H1 (cell line): ENCODE measurements around the gene PKD1L1. TPM values are rescaled to one million over a fixed set of nuclear protein-coding genes. Genes with fewer than 3 reads are reported as not detected.

ENCODE experiments used
- CTCF ChIA-PET: fragments of 300-600 bp; sonication (Branson Sonifier 250); formaldehyde crosslinking; loops from one replicate; lab custom pipeline; 2021; ENCODE audit not compliant: partially characterized antibody; lab: Charles Lee
- POLR2A ChIA-PET: fragments of 300-600 bp; sonication (Branson Sonifier 250); formaldehyde crosslinking; loops from one replicate; lab custom pipeline; 2021; ENCODE audit warnings: inconsistent platforms; ENCODE audit not compliant: partially characterized antibody; lab: Charles Lee
- DNase-seq, 2 experiments: peaks; one replicate each; pipeline versions ENCODE4 v3.0.0 to v3.0.0-alpha.2; 2010 to 2022; ENCODE audit warnings: low spot score in 2 of 2, low read depth in 1 of 2, mixed read lengths in 1 of 2
- FAIRE-seq: peaks from 2 replicates; lab custom pipeline; 2011; peaks lifted over from hg19 to GRCh38; lab: Jason Lieb, UNC
- H2AFZ ChIP-seq: 2 replicates; pipeline ENCODE4 v1.8.1; 2012; ENCODE audit warnings: low read length, inconsistent platforms
- H2AK5ac ChIP-seq: 2 replicates; pipeline ENCODE4 v1.6.1; 2013; ENCODE audit warnings: low read depth, low read length
- H2BK120ac ChIP-seq: replicated peaks from 2 replicates; pipeline ENCODE3; 2013; ENCODE audit warnings: low read depth, low read length, inconsistent platforms
- H2BK12ac ChIP-seq: 2 replicates; pipeline ENCODE4 v1.6.1; 2013; ENCODE audit warnings: low read depth, low read length
- H2BK15ac ChIP-seq: 2 replicates; pipeline ENCODE4 v1.6.1; 2013; ENCODE audit warnings: low read length
- H2BK20ac ChIP-seq: 2 replicates; pipeline ENCODE4 v1.6.1; 2013; ENCODE audit warnings: low read length
- H2BK5ac ChIP-seq: 2 replicates; pipeline ENCODE4 v1.6.1; 2013; ENCODE audit warnings: low read depth, low read length
- H3K14ac ChIP-seq: 2 replicates; pipeline ENCODE4 v1.6.1; 2013; ENCODE audit warnings: inconsistent platforms; ENCODE audit not compliant: insufficient read length
- H3K18ac ChIP-seq: 2 replicates; pipeline ENCODE4 v1.6.1; 2013; ENCODE audit warnings: low read length; ENCODE audit errors: extremely low read depth
- H3K23ac ChIP-seq: 2 replicates; pipeline ENCODE4 v1.6.1; 2013; ENCODE audit warnings: inconsistent platforms; ENCODE audit not compliant: insufficient read length
- H3K23me2 ChIP-seq: 2 replicates; pipeline ENCODE4 v1.6.1; 2013; ENCODE audit warnings: low read depth, low read length
- H3K27ac ChIP-seq: 2 replicates; pipeline ENCODE4 v1.6.1; 2011; ENCODE audit warnings: low read depth, low read length, inconsistent platforms
- H3K27me3 ChIP-seq, 4 experiments: replicated peaks in 1 of 4; 1 replicate in 1 of 4; 2 replicates in 3 of 4; pipeline versions ENCODE4 v1.6.1 to v1.8.1; 2011 to 2013; ENCODE audit warnings: low read length in 3 of 4, mild to moderate bottlenecking in 3 of 4, inconsistent platforms in 2 of 4, mixed read lengths in 2 of 4, moderate library complexity in 1 of 4; ENCODE audit not compliant: control insufficient read depth in 3 of 4, insufficient read depth in 3 of 4; ENCODE audit errors: extremely low read depth in 1 of 4
- H3K36me3 ChIP-seq, 4 experiments: 2 replicates each; pipeline versions ENCODE4 v1.6.1 to v1.8.1; 2011 to 2013; ENCODE audit warnings: mild to moderate bottlenecking in 4 of 4, low read length in 3 of 4, moderate library complexity in 2 of 4, control low read depth in 1 of 4, inconsistent platforms in 1 of 4; ENCODE audit not compliant: insufficient read depth in 4 of 4, control insufficient read depth in 2 of 4
- H3K4ac ChIP-seq: replicated peaks from 2 replicates; pipeline ENCODE3; 2013; ENCODE audit warnings: low read length, low read depth, mixed read lengths, inconsistent platforms; ENCODE audit not compliant: insufficient read length
- H3K4me1 ChIP-seq, 4 experiments: replicated peaks in 1 of 4; 1 replicate in 1 of 4; 2 replicates in 3 of 4; pipeline versions ENCODE4 v1.6.1 to v1.8.1; 2011 to 2013; ENCODE audit warnings: low read length in 3 of 4, inconsistent platforms in 2 of 4, mixed read lengths in 1 of 4; ENCODE audit not compliant: insufficient read depth in 4 of 4, control insufficient read depth in 3 of 4
- H3K4me2 ChIP-seq, 2 experiments: 2 replicates each; pipeline versions ENCODE4 v1.6.1 to v1.8.1; 2011 to 2013; ENCODE audit warnings: low read depth in 2 of 2, low read length in 2 of 2, control low read depth in 1 of 2, inconsistent platforms in 1 of 2, mild to moderate bottlenecking in 1 of 2; ENCODE audit not compliant: insufficient read depth in 1 of 2
- H3K4me3 ChIP-seq, 4 experiments: fragments of 200-600, 300-600 bp in 1 of 4; sonication (generic), shearing (Covaris generic), sonication (Bioruptor Twin) in 1 of 4; 2 replicates each; pipeline versions ENCODE4 v1.5.1 to v1.8.1; 2011 to 2016; ENCODE audit warnings: low read length in 4 of 4, low read depth in 3 of 4, control low read depth in 2 of 4, inconsistent platforms in 2 of 4, mild to moderate bottlenecking in 2 of 4, mixed read lengths in 1 of 4, moderate library complexity in 1 of 4; ENCODE audit not compliant: insufficient read depth in 2 of 4; ENCODE audit errors: extremely low read depth in 1 of 4
- H3K56ac ChIP-seq: replicated peaks from 2 replicates; pipeline ENCODE3; 2013; ENCODE audit warnings: low read depth, mild to moderate bottlenecking, mixed read lengths, low read length, inconsistent platforms; ENCODE audit not compliant: insufficient read length
- H3K79me1 ChIP-seq: 2 replicates; pipeline ENCODE4 v1.6.1; 2013; ENCODE audit warnings: low read depth, low read length, control low read depth
- H3K79me2 ChIP-seq, 2 experiments: 2 replicates each; pipeline versions ENCODE4 v1.6.1 to v1.8.1; 2012 to 2013; ENCODE audit warnings: low read length in 2 of 2, mild to moderate bottlenecking in 2 of 2, inconsistent platforms in 1 of 2; ENCODE audit not compliant: insufficient read depth in 2 of 2, control insufficient read depth in 1 of 2
- H3K9ac ChIP-seq, 4 experiments: replicated peaks in 1 of 4; 1 replicate in 1 of 4; 2 replicates in 3 of 4; pipeline versions ENCODE4 v1.6.1 to v1.8.1; 2011 to 2013; ENCODE audit warnings: low read depth in 3 of 4, low read length in 3 of 4, control low read depth in 2 of 4, mild to moderate bottlenecking in 2 of 4, moderate library complexity in 2 of 4, inconsistent platforms in 1 of 4; ENCODE audit errors: extremely low read depth in 1 of 4
- H3K9me3 ChIP-seq, 2 experiments: 2 replicates each; pipeline versions ENCODE4 v1.6.1 to v1.8.1; 2012 to 2013; ENCODE audit warnings: mild to moderate bottlenecking in 2 of 2, moderate library complexity in 2 of 2, control low read depth in 1 of 2, inconsistent platforms in 1 of 2, low read depth in 1 of 2, low read length in 1 of 2, mixed read lengths in 1 of 2; ENCODE audit not compliant: insufficient read depth in 2 of 2
- H4K20me1 ChIP-seq, 2 experiments: replicated peaks in 1 of 2; 2 replicates each; pipeline versions ENCODE3 to v1.8.1; 2011 to 2013; ENCODE audit warnings: inconsistent platforms in 2 of 2, low read length in 2 of 2, mild to moderate bottlenecking in 1 of 2; ENCODE audit not compliant: insufficient read depth in 2 of 2, control insufficient read depth in 1 of 2
- H4K5ac ChIP-seq: 2 replicates; pipeline ENCODE4 v1.6.1; 2013; ENCODE audit warnings: low read length, low read depth, mixed read lengths, inconsistent platforms; ENCODE audit not compliant: insufficient read length
- H4K8ac ChIP-seq: 2 replicates; pipeline ENCODE4 v1.8.0; 2013; ENCODE audit warnings: mild to moderate bottlenecking, moderate library complexity, low read length, inconsistent platforms; ENCODE audit not compliant: insufficient read depth; ENCODE audit errors: extremely low read depth
- H4K91ac ChIP-seq: replicated peaks from 2 replicates; pipeline ENCODE3; 2013; ENCODE audit warnings: low read length, mixed read lengths, inconsistent platforms; ENCODE audit not compliant: insufficient read length
- BRCA1 ChIP-seq: IDR thresholded peaks from 2 replicates; pipeline ENCODE4 v1.6.1; 2012; ENCODE audit warnings: low read depth, low read length, improper control_type of control experiment
- EZH2 ChIP-seq: fragments of 200-600 bp; sonication (generic); IDR thresholded peaks from 2 replicates; pipeline ENCODE4 v1.7.1; 2012; ENCODE audit warnings: low read depth, mild to moderate bottlenecking, moderate library complexity, low read length, inconsistent platforms; ENCODE audit not compliant: severe bottlenecking
- GABPA ChIP-seq: IDR thresholded peaks from 2 replicates; pipeline ENCODE4 v1.6.1; 2011; ENCODE audit warnings: mild to moderate bottlenecking, low read length, moderate library complexity, borderline replicate concordance; ENCODE audit not compliant: insufficient read depth
- SIX5 ChIP-seq: IDR thresholded peaks from 2 replicates; pipeline ENCODE4 v1.6.1; 2011; ENCODE audit warnings: mild to moderate bottlenecking, low read depth, low read length
- ZNF274 ChIP-seq: IDR thresholded peaks from 2 replicates; pipeline ENCODE4 v1.7.0; 2012; ENCODE audit warnings: low read length, borderline replicate concordance; ENCODE audit errors: extremely low read depth
- WGBS, 2 experiments: shearing (Covaris generic) in 1 of 2; methylation state at CpG; one replicate each; pipeline versions ENCODE4 v1.1.6 to v1.1.7; 2013 to 2015; ENCODE audit warnings: low lambda C conversion rate in 2 of 2, mixed read lengths in 2 of 2, inconsistent platforms in 1 of 2, low coverage in 1 of 2, missing lambda C conversion rate in 1 of 2; ENCODE audit not compliant: insufficient replicate concordance in 2 of 2, insufficient coverage in 1 of 2, insufficient read length in 1 of 2; ENCODE audit errors: extremely low coverage in 1 of 2, missing lambda C conversion rate in 1 of 2; 5-methylcytosine and 5-hydroxymethylcytosine counted together
- polyA plus RNA-seq, 7 experiments: library from polyadenylated mRNA; depleted of rRNA in 3 of 7; stranded (reverse) in 5 of 7; unstranded in 2 of 7; fragments of >200 nt in 5 of 7; fragments of 200-250 nt in 2 of 7; gene quantifications; 1 replicate in 5 of 7; 2 replicates in 1 of 7; 4 replicates in 1 of 7; pipeline versions ENCODE4 v1.2.1 to v1.2.3, GENCODE V29; 2011 to 2013; ENCODE audit warnings: missing spikeins in 2 of 7, mixed read lengths in 2 of 7
- total RNA-seq: library from RNA; stranded (reverse); fragmentation: NEBNext Ultra II Directional; extraction: Animal tissue kit (Norgen Biotek cat#: 25700); gene quantifications from 2 replicates; pipeline ENCODE4 v1.2.1, GENCODE V29; 2021
- TF ChIP-seq, protein P1 (sequence below): IDR thresholded peaks from 2 replicates; pipeline ENCODE4 v1.6.1; 2012; ENCODE audit warnings: inconsistent platforms
- TF ChIP-seq, protein P2 (sequence below): IDR thresholded peaks from 2 replicates; pipeline ENCODE4 v1.6.1; 2012; ENCODE audit warnings: low read length, inconsistent platforms

The PKD1L1 gene
- total and polyA plus RNA-seq, 2 of the 8 experiments (the other 6 are each of a cell fraction or from before 2014, with no cell fraction given) = 0.22 to 0.35 TPM

DNA sequence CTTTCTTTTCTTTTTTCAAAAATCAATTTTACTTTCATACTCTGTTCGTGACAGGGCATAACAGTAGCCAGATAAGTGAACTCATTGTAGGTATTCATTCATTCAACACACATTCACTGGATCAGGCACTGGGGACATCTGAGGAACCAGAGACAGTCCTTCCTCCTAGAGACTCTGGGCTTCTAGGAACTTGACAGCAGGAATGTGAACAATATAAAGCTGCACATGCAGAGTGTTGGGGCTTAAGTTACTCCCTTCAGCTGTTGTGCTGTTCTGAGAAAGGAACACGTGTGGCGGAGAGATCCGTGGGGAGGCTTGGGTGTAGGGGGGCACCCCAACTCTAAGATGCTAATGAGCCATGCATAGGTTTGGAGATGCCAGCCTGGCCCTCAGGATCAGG lies 120.4 kb downstream of the PKD1L1 start:
- no peak overlapping the region for H2BK12ac ChIP-seq
- H3K9ac ChIP-seq = no peak overlapping the region
- no peak overlapping the region for H3K14ac ChIP-seq
- no peaks in the 10 kb centered on the region for H3K9me3 ChIP-seq
- no peak overlapping the region for H3K4me3 ChIP-seq
- H3K23ac ChIP-seq = no peak overlapping the region
- no peak overlapping the region for H2BK15ac ChIP-seq
- H3K27me3 ChIP-seq = no peaks in the 10 kb centered on the region
- H2BK20ac ChIP-seq = no peak overlapping the region
- no peak overlapping the region for H3K27ac ChIP-seq
- H4K91ac ChIP-seq = no peak overlapping the region
- no peaks in the 10 kb centered on the region for H3K79me1 ChIP-seq
- no peaks in the 10 kb centered on the region for H4K20me1 ChIP-seq
- no peaks in the 10 kb centered on the region; a peak in 1 of 7 replicates for H3K4me1 ChIP-seq
- H3K79me2 ChIP-seq = no peaks in the 10 kb centered on the region
- no peak for DNase-seq
- no peak overlapping the region for H3K56ac ChIP-seq
- no peak overlapping the region for H2BK5ac ChIP-seq
- H3K18ac ChIP-seq = no peak overlapping the region
- 91% methylated on average over 4 of the region's 4 CpGs; no CpG with 5 or more reads in 1 of the 2 experiments for WGBS, 2 experiments
- ChIA-PET POLR2A (no interaction called here), CTCF (interaction anchor here (2.3 kb wide), 1 partner anchor 9 kb away, joined by 13 read pairs; no protein-coding TSS in a partner anchor)
- no peak overlapping the region for H4K8ac ChIP-seq
- no peak for FAIRE-seq
- no peaks in the 10 kb centered on the region for H3K36me3 ChIP-seq
- no peaks in the 10 kb centered on the region for H3K23me2 ChIP-seq
- no peak overlapping the region for H2BK120ac ChIP-seq
- no peak overlapping the region for H2AFZ ChIP-seq
- H3K4me2 ChIP-seq = no peak overlapping the region
- no peak overlapping the region for H3K4ac ChIP-seq
- H2AK5ac ChIP-seq = no peak overlapping the region
- H4K5ac ChIP-seq = no peak overlapping the region
- TF ChIP-seq, protein P1, sequence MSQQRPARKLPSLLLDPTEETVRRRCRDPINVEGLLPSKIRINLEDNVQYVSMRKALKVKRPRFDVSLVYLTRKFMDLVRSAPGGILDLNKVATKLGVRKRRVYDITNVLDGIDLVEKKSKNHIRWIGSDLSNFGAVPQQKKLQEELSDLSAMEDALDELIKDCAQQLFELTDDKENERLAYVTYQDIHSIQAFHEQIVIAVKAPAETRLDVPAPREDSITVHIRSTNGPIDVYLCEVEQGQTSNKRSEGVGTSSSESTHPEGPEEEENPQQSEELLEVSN = no peak
- TF ChIP-seq ZNF274 (no peak), BRCA1 (no peak), SIX5 (no peak), GABPA (no peak), EZH2 (no peak)
- TF ChIP-seq, protein P2, sequence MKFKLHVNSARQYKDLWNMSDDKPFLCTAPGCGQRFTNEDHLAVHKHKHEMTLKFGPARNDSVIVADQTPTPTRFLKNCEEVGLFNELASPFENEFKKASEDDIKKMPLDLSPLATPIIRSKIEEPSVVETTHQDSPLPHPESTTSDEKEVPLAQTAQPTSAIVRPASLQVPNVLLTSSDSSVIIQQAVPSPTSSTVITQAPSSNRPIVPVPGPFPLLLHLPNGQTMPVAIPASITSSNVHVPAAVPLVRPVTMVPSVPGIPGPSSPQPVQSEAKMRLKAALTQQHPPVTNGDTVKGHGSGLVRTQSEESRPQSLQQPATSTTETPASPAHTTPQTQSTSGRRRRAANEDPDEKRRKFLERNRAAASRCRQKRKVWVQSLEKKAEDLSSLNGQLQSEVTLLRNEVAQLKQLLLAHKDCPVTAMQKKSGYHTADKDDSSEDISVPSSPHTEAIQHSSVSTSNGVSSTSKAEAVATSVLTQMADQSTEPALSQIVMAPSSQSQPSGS = no peak
